ENCODE results near the gene SCAF1.
A peak's percentile ranks its signal among the peaks of the same experiment; 100 is the strongest.

DNA sequence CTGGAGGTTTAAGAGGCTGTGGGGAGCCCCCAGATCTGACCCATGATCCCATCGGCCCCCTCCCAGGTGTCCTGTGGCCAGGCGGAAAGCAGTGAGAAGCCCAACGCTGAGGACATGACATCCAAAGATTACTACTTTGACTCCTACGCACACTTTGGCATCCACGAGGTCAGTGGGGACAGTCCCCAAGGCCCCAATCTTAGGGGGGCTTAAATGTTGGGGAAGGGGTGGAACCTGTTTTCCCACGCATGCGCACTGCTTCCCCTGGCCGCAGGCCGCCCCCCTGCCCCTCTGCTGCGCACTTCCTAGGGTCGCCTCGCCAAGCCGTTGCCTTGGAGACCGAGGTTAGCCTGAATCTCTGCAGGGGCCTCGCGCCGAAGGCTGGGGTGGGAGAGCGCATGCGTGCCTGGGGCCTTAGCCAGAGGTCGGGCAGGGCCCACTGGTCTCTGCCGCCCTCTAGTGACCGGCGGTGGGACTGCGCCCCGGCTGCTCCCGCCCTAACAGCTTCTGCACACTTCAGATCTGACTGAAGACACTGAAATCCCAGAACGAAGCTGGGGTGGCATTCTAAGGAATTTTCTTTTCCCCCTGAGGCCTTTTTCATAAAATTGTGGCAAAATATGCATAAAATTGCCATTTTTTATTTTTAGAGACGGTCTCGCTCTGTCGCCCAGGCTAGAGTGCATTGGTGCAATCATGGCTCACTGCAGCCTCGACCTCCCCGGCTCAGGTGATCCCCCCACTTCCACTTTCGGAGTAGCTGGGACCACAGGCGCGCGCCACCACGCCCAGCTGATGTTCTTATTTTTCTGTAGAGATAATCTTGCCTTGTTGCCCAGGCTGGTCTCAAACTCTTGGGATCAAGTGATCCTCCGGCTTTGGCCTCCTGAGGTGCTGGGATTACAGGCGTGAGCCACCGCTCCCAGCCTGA is 38.7 kb downstream of the SCAF1 start:
- TF ChIP-seq, protein P1, sequence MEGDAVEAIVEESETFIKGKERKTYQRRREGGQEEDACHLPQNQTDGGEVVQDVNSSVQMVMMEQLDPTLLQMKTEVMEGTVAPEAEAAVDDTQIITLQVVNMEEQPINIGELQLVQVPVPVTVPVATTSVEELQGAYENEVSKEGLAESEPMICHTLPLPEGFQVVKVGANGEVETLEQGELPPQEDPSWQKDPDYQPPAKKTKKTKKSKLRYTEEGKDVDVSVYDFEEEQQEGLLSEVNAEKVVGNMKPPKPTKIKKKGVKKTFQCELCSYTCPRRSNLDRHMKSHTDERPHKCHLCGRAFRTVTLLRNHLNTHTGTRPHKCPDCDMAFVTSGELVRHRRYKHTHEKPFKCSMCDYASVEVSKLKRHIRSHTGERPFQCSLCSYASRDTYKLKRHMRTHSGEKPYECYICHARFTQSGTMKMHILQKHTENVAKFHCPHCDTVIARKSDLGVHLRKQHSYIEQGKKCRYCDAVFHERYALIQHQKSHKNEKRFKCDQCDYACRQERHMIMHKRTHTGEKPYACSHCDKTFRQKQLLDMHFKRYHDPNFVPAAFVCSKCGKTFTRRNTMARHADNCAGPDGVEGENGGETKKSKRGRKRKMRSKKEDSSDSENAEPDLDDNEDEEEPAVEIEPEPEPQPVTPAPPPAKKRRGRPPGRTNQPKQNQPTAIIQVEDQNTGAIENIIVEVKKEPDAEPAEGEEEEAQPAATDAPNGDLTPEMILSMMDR (IDR thresholded peaks at IDR 0.05): peak; percentile 92 to 100 (median 99)
- no peak for TF ChIP-seq POLR2A (IDR thresholded peaks at IDR 0.05)
